ENCODE results near the gene LNX2.
"Not testable (repeated sequence)": the region's sequence is repeated elsewhere in the genome, so short reads cannot be mapped to it uniquely, and the experiment has no call there.

The LNX2 gene

DNA sequence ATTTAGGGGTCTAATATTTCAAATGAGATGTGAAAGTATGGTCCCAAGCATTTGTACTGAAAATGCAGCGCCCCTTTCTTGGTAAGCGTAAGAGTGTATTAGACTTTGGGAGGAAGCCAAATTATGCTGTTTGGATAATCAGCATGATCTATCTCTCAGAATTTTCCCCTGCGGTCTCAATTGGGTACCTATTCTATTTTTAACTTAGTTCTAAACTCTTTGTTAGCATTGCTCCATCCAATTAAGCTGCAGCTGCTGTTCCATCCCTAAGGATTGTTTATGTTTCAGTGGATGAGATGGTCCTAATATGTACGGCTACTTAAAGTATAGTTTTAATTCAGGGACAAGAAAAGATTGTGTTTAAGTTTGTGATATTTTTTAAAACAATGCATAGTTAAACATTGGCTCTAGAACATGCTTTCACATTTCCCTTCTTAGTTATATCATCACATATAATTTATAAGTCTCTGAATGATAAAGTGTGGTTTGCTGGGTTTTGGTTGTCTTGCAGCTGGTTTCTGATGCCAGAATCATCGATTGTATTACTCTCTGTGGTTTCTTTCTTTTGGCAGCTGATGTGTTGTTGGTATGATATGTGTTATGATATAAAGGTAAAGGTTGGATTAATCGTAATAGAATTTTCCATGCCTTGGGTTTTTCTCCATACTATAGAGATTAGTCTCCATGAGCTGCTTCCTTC is 16.4 kb upstream of the LNX2 start:
- H3K4me1 ChIP-seq (ENCODE audit: control insufficient read depth, low read depth, low read length), result no peaks in the 10 kb centered on the region
- H3K27ac ChIP-seq (ENCODE audit: low read length), result no peak overlapping the region
- H3K9ac ChIP-seq (ENCODE audit: low read length), result no peak overlapping the region
- H3K27me3 ChIP-seq (ENCODE audit: control insufficient read depth, insufficient read depth, low read length), result no peaks in the 10 kb centered on the region
- no peaks in the 10 kb centered on the region for H3K9me3 ChIP-seq (ENCODE audit: control insufficient read depth, low read depth, low read length)
- peaks cover 4% of the 10 kb centered on the region for H3K36me3 ChIP-seq (ENCODE audit: control insufficient read depth, low read depth, low read length)
- H3K4me3 ChIP-seq (ENCODE audit: low read length), result no peak overlapping the region

GRCh38 chr13:27635266-27635665 is 14.9 kb upstream of the LNX2 start:
- H3K36me3 ChIP-seq (ENCODE audit: control insufficient read depth, low read depth, low read length), result peaks cover 4% of the 10 kb centered on the region
- H3K4me3 ChIP-seq (ENCODE audit: low read length), result no peak overlapping the region
- H3K9ac ChIP-seq (ENCODE audit: low read length), result no peak overlapping the region
- H3K27me3 ChIP-seq (ENCODE audit: control insufficient read depth, insufficient read depth, low read length), result no peaks in the 10 kb centered on the region
- H3K4me1 ChIP-seq (ENCODE audit: control insufficient read depth, low read depth, low read length), result no peaks in the 10 kb centered on the region
- no peaks in the 10 kb centered on the region for H3K9me3 ChIP-seq (ENCODE audit: control insufficient read depth, low read depth, low read length)
- H3K27ac ChIP-seq (ENCODE audit: low read length), result no peak overlapping the region

GRCh38 chr13:27634791-27635190 is 14.5 kb upstream of the LNX2 start:
- H3K4me1 ChIP-seq (ENCODE audit: control insufficient read depth, low read depth, low read length), result no peaks in the 10 kb centered on the region
- no peaks in the 10 kb centered on the region for H3K9me3 ChIP-seq (ENCODE audit: control insufficient read depth, low read depth, low read length)
- H3K4me3 ChIP-seq (ENCODE audit: low read length), result no peak overlapping the region
- no peaks in the 10 kb centered on the region for H3K27me3 ChIP-seq (ENCODE audit: control insufficient read depth, insufficient read depth, low read length)
- peaks cover 4% of the 10 kb centered on the region for H3K36me3 ChIP-seq (ENCODE audit: control insufficient read depth, low read depth, low read length)
- H3K27ac ChIP-seq (ENCODE audit: low read length), result no peak overlapping the region
- H3K9ac ChIP-seq (ENCODE audit: low read length), result no peak overlapping the region

DNA sequence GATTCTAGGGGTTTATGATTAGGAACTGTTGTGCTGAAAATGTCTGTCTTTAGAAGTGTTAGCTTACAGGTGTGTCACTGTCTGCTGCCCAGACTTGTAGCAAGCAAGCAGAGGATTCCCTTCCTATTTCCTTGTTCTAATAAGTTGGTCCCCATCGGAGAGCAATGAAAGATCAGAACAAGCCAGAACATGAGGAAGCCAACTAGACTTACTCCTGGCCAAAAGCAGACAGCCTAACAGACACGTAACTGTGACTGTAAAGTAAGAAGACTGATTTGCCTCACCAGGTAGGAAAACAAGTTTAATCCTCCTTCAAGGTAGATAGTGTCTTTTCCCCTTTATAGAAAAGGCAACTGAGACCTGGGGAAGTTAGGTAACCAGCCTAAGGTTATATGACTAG is 13.9 kb upstream of the LNX2 start:
- Histone ChIP-seq H3K4me1 (ENCODE audit: control insufficient read depth, low read depth, low read length) (no peaks in the 10 kb centered on the region), H3K36me3 (ENCODE audit: control insufficient read depth, low read depth, low read length) (peaks cover 4% of the 10 kb centered on the region), H3K27me3 (ENCODE audit: control insufficient read depth, insufficient read depth, low read length) (no peaks in the 10 kb centered on the region), H3K9me3 (ENCODE audit: control insufficient read depth, low read depth, low read length) (no peaks in the 10 kb centered on the region), H3K27ac (ENCODE audit: low read length) (no peak overlapping the region), H3K4me3 (ENCODE audit: low read length) (no peak overlapping the region), H3K9ac (ENCODE audit: low read length) (no peak overlapping the region)

DNA sequence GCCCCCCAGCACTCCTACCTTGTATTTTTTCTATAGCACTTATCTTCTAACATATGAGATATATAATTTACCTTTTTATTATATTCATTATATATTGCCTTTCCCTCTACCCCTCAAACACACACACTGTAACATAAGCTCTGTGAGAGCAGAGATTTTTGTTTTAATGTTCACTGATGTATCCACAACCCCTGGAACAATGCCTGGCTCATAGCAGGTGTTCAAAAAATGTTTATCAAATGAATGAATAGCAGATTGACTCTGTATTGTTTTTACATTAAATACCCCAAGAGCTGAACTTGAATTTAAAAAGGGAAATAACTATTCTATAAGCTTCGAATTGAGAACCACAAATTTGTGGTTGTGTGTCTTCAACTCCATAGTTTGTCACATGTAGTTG is 12.3 kb upstream of the LNX2 start:
- Histone ChIP-seq H3K4me3 (ENCODE audit: low read length) (no peak overlapping the region), H3K9ac (ENCODE audit: low read length) (no peak overlapping the region), H3K36me3 (ENCODE audit: control insufficient read depth, low read depth, low read length) (peaks cover 4% of the 10 kb centered on the region), H3K27me3 (ENCODE audit: control insufficient read depth, insufficient read depth, low read length) (no peaks in the 10 kb centered on the region), H3K27ac (ENCODE audit: low read length) (no peak overlapping the region), H3K9me3 (ENCODE audit: control insufficient read depth, low read depth, low read length) (no peaks in the 10 kb centered on the region), H3K4me1 (ENCODE audit: control insufficient read depth, low read depth, low read length) (no peaks in the 10 kb centered on the region)

DNA sequence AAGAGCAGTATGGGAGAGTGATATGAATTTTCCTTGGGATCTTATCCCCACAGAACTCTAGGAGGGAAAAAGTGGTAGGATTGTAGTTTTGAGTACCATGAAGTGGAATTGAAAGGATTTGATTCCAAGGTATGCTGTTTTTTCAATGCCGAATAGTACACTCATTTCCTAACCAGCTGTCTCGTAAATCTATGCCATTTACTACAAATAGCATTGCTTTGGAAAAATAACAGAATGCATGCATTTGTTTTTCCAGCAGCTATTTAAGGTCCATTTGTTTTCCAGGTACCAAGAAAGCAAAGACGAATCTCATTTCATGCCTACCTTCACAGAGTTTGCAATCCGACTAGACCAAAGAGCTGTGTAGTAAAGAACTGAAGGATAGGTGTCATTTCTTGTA is 11.9 kb upstream of the LNX2 start:
- Histone ChIP-seq H3K36me3 (ENCODE audit: control insufficient read depth, low read depth, low read length) (peaks cover 4% of the 10 kb centered on the region), H3K27me3 (ENCODE audit: control insufficient read depth, insufficient read depth, low read length) (no peaks in the 10 kb centered on the region), H3K4me1 (ENCODE audit: control insufficient read depth, low read depth, low read length) (no peaks in the 10 kb centered on the region), H3K4me3 (ENCODE audit: low read length) (no peak overlapping the region), H3K9me3 (ENCODE audit: control insufficient read depth, low read depth, low read length) (no peaks in the 10 kb centered on the region), H3K9ac (ENCODE audit: low read length) (no peak overlapping the region), H3K27ac (ENCODE audit: low read length) (no peak overlapping the region)

DNA sequence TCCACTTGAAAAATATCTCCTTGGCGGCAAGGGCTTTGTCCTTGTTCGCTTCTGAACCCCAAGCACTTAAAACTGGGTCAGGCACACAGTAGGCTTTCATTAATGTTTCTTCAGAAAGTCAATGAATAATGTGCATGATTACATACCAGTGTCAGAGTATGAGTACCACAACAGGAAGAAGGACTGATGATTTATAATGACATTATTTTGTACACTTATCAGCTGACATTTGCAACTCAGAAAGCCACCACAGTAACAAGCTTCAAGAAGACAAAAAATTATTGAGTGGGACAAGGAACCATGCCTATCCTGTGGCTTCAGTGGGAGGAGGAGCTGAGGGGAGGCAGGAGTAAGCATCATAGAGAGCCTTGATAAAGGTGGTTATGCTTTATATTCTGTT is 11.3 kb upstream of the LNX2 start:
- H3K36me3 ChIP-seq (ENCODE audit: control insufficient read depth, low read depth, low read length), result peaks cover 4% of the 10 kb centered on the region
- no peak overlapping the region for H3K9ac ChIP-seq (ENCODE audit: low read length)
- no peak overlapping the region for H3K4me3 ChIP-seq (ENCODE audit: low read length)
- no peak overlapping the region for H3K27ac ChIP-seq (ENCODE audit: low read length)
- H3K9me3 ChIP-seq (ENCODE audit: control insufficient read depth, low read depth, low read length), result no peaks in the 10 kb centered on the region
- no peaks in the 10 kb centered on the region for H3K27me3 ChIP-seq (ENCODE audit: control insufficient read depth, insufficient read depth, low read length)
- no peaks in the 10 kb centered on the region for H3K4me1 ChIP-seq (ENCODE audit: control insufficient read depth, low read depth, low read length)

GRCh38 chr13:27631156-27631555 is 10.8 kb upstream of the LNX2 start:
- Histone ChIP-seq H3K4me3 (ENCODE audit: low read length) (no peak overlapping the region), H3K27me3 (ENCODE audit: control insufficient read depth, insufficient read depth, low read length) (no peaks in the 10 kb centered on the region), H3K9ac (ENCODE audit: low read length) (no peak overlapping the region), H3K36me3 (ENCODE audit: control insufficient read depth, low read depth, low read length) (peaks cover 4% of the 10 kb centered on the region), H3K27ac (ENCODE audit: low read length) (no peak overlapping the region), H3K9me3 (ENCODE audit: control insufficient read depth, low read depth, low read length) (no peaks in the 10 kb centered on the region), H3K4me1 (ENCODE audit: control insufficient read depth, low read depth, low read length) (no peaks in the 10 kb centered on the region)

GRCh38 chr13:27628766-27629165 is 8.4 kb upstream of the LNX2 start:
- not testable (repeated sequence) for H3K4me3 ChIP-seq (ENCODE audit: low read length); H3K4me1 ChIP-seq (ENCODE audit: control insufficient read depth, low read depth, low read length); H3K27me3 ChIP-seq (ENCODE audit: control insufficient read depth, insufficient read depth, low read length); H3K9ac ChIP-seq (ENCODE audit: low read length); H3K27ac ChIP-seq (ENCODE audit: low read length); H3K9me3 ChIP-seq (ENCODE audit: control insufficient read depth, low read depth, low read length)
- peaks cover 18% of the 10 kb centered on the region for H3K36me3 ChIP-seq (ENCODE audit: control insufficient read depth, low read depth, low read length)

DNA sequence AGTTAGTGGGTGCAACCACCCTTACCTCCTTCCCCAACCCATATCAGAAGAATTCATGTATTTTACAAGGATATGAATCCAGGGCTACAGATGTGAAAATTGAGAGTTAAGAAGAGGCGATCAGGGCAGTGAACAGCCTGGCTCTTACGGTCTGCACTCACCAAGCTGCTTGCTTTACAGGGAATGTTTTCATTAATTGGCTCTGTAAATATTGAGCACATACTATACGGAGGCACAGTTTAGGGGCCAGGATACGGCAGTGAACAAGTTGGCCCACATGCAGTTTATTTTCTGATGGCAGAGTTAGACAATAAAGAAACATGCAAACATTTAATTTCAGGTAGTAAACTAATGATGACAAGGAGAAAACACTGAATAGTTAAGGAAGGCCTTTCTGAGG is 7.8 kb upstream of the LNX2 start:
- Histone ChIP-seq H3K9ac (ENCODE audit: low read length) (no peak overlapping the region), H3K36me3 (ENCODE audit: control insufficient read depth, low read depth, low read length) (peaks cover 21% of the 10 kb centered on the region), H3K4me1 (ENCODE audit: control insufficient read depth, low read depth, low read length) (peaks cover 3% of the 10 kb centered on the region), H3K27ac (ENCODE audit: low read length) (no peak overlapping the region), H3K4me3 (ENCODE audit: low read length) (no peak overlapping the region), H3K9me3 (ENCODE audit: control insufficient read depth, low read depth, low read length) (no peaks in the 10 kb centered on the region), H3K27me3 (ENCODE audit: control insufficient read depth, insufficient read depth, low read length) (no peaks in the 10 kb centered on the region)

- no peak overlapping the region for H3K27ac ChIP-seq (ENCODE audit: low read length)
- H3K27me3 ChIP-seq (ENCODE audit: control insufficient read depth, insufficient read depth, low read length), result no peaks in the 10 kb centered on the region
- H3K9ac ChIP-seq (ENCODE audit: low read length), result no peak overlapping the region
- peaks cover 9% of the 10 kb centered on the region for H3K4me1 ChIP-seq (ENCODE audit: control insufficient read depth, low read depth, low read length)
- H3K9me3 ChIP-seq (ENCODE audit: control insufficient read depth, low read depth, low read length), result no peaks in the 10 kb centered on the region
- H3K4me3 ChIP-seq (ENCODE audit: low read length), result no peak overlapping the region
- peaks cover 24% of the 10 kb centered on the region for H3K36me3 ChIP-seq (ENCODE audit: control insufficient read depth, low read depth, low read length)
Measured at GRCh38 chr13:27627380-27627779, 7.1 kb upstream of the LNX2 start.

GRCh38 chr13:27625839-27626238 is 5.5 kb upstream of the LNX2 start:
- H3K36me3 ChIP-seq (ENCODE audit: control insufficient read depth, low read depth, low read length), result peaks cover 20% of the 10 kb centered on the region
- H3K27ac ChIP-seq (ENCODE audit: low read length), result no peak overlapping the region
- peaks cover 9% of the 10 kb centered on the region for H3K4me1 ChIP-seq (ENCODE audit: control insufficient read depth, low read depth, low read length)

More at GRCh38 chr13:27625839-27626238, 5.5 kb upstream of the LNX2 start:
- no peak overlapping the region for H3K9ac ChIP-seq (ENCODE audit: low read length)
- no peak overlapping the region for H3K4me3 ChIP-seq (ENCODE audit: low read length)
- no peaks in the 10 kb centered on the region for H3K27me3 ChIP-seq (ENCODE audit: control insufficient read depth, insufficient read depth, low read length)
- no peaks in the 10 kb centered on the region for H3K9me3 ChIP-seq (ENCODE audit: control insufficient read depth, low read depth, low read length)
